Nephron progenitor cell (in vitro differentiated cells): ENCODE data around the gene NCF2.
A peak's percentile ranks its signal among the peaks of the same experiment; 100 is the strongest.

Experiments
- DNase-seq: peaks from one replicate; pipeline ENCODE4 v3.0.0; 2021
- H3K27ac Mint-ChIP-seq: 2 replicates; pipeline ENCODE4 v1.8.0; 2021; ENCODE audit warnings: mild to moderate bottlenecking, moderate library complexity, mixed read lengths
- H3K27me3 Mint-ChIP-seq: 2 replicates; pipeline ENCODE4 v1.8.0; 2021; ENCODE audit warnings: mild to moderate bottlenecking, low read depth, mixed read lengths; ENCODE audit not compliant: poor library complexity
- H3K36me3 Mint-ChIP-seq: 2 replicates; pipeline ENCODE4 v1.8.0; 2021; ENCODE audit warnings: low read depth, mixed read lengths
- H3K4me1 Mint-ChIP-seq: 2 replicates; pipeline ENCODE4 v1.8.0; 2021; ENCODE audit warnings: mixed read lengths
- H3K4me3 Mint-ChIP-seq: 2 replicates; pipeline ENCODE4 v1.8.0; 2021; ENCODE audit warnings: mild to moderate bottlenecking, moderate library complexity, mixed read lengths
- H3K9me3 Mint-ChIP-seq: 2 replicates; pipeline ENCODE4 v1.8.0; 2021; ENCODE audit warnings: mild to moderate bottlenecking, moderate library complexity, mixed read lengths
- TF ChIP-seq, protein P1 (sequence below): fragments of 200-600 bp; sonication (generic); IDR thresholded peaks from 2 replicates; pipeline ENCODE4 v1.5.0; 2021; ENCODE audit warnings: antibody characterized with exemption

The NCF2 gene

DNA sequence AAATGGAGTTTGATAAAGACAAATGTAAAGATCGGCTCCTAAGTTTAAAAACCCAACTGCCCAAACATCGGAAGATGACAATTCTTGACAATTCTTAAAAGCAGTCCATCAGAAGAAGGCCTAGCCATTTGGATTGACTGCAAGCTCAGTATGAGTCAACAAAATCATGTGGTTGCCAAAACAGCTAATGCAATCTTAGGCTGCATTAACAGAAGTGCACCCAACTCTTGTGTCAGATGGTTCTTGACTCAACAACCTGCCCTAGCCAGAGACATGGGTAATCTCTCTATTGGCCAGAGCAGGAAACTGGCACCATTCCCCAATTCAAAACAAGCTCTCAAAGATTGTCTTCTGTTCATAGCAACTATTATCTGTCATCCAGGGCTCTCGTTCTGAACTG is 9.9 kb upstream of the NCF2 start:
- no peaks in the 10 kb centered on the region for H3K36me3 Mint-ChIP-seq
- no peak overlapping the region for H3K4me3 Mint-ChIP-seq
- no peaks in the 10 kb centered on the region for H3K9me3 Mint-ChIP-seq
- H3K27ac Mint-ChIP-seq: no peak overlapping the region
- TF ChIP-seq, protein P1, sequence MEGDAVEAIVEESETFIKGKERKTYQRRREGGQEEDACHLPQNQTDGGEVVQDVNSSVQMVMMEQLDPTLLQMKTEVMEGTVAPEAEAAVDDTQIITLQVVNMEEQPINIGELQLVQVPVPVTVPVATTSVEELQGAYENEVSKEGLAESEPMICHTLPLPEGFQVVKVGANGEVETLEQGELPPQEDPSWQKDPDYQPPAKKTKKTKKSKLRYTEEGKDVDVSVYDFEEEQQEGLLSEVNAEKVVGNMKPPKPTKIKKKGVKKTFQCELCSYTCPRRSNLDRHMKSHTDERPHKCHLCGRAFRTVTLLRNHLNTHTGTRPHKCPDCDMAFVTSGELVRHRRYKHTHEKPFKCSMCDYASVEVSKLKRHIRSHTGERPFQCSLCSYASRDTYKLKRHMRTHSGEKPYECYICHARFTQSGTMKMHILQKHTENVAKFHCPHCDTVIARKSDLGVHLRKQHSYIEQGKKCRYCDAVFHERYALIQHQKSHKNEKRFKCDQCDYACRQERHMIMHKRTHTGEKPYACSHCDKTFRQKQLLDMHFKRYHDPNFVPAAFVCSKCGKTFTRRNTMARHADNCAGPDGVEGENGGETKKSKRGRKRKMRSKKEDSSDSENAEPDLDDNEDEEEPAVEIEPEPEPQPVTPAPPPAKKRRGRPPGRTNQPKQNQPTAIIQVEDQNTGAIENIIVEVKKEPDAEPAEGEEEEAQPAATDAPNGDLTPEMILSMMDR: no peak
- peaks cover 18% of the 10 kb centered on the region for H3K4me1 Mint-ChIP-seq
- peaks cover 4% of the 10 kb centered on the region for H3K27me3 Mint-ChIP-seq
- DNase-seq: no peak

- Mint-ChIP-seq H3K4me3 (no peak overlapping the region), H3K27me3 (no peaks in the 10 kb centered on the region), H3K36me3 (no peaks in the 10 kb centered on the region), H3K27ac (peak overlapping the region; percentile 6), H3K4me1 (peaks cover 14% of the 10 kb centered on the region), H3K9me3 (no peaks in the 10 kb centered on the region)
- DNase-seq: no peak
- TF ChIP-seq, protein P1: no peak
These were observed 8.1 kb upstream of the NCF2 start for GRCh38 chr1:183598386-183598785.

DNA sequence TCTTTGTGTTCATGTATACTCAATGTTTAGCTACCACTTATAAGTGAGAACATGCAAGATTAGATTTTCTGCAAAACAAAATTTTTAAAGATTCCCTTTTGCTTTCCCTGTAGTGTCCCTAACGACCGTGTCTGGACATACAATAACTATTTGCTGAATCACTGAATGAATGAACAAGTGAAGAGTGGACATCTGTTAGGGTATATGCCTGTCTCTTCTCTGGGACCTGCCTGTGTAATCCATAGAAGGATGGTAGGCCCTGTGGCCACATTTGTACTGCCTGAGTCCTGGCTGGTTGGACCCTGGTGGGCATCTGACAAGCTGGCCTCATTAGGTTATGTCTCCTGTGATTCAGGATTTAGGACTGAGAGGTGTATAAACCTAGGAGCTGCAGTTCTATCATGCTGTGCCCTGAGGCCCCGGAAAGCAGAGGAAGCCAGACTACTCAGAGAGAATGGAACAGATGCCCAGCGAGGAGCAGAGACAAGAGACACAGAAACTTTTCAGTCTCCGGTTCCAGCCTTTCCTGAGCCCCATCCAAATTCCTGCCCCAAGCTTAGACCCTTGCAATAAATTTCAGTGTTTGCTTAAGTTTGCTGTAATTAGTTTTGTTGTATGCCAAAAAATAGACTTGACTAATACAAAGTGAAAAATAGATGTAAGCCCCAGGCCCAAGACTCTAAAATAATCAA is 7.5 kb upstream of the NCF2 start:
- H3K36me3 Mint-ChIP-seq: no peaks in the 10 kb centered on the region
- no peak overlapping the region for H3K4me3 Mint-ChIP-seq
- TF ChIP-seq, protein P1: no peak
- no peaks in the 10 kb centered on the region for H3K9me3 Mint-ChIP-seq
- peak overlapping the region; percentile 6 for H3K27ac Mint-ChIP-seq
- peaks cover 19% of the 10 kb centered on the region for H3K4me1 Mint-ChIP-seq
- DNase-seq: no peak
- H3K27me3 Mint-ChIP-seq: no peaks in the 10 kb centered on the region

GRCh38 chr1:183596500-183596899 is 6.2 kb upstream of the NCF2 start:
- no peak for DNase-seq
- Mint-ChIP-seq H3K9me3 (no peaks in the 10 kb centered on the region), H3K27ac (no peak overlapping the region), H3K27me3 (no peaks in the 10 kb centered on the region), H3K4me1 (peaks cover 31% of the 10 kb centered on the region), H3K36me3 (no peaks in the 10 kb centered on the region), H3K4me3 (no peak overlapping the region)
- TF ChIP-seq, protein P1: no peak

DNA sequence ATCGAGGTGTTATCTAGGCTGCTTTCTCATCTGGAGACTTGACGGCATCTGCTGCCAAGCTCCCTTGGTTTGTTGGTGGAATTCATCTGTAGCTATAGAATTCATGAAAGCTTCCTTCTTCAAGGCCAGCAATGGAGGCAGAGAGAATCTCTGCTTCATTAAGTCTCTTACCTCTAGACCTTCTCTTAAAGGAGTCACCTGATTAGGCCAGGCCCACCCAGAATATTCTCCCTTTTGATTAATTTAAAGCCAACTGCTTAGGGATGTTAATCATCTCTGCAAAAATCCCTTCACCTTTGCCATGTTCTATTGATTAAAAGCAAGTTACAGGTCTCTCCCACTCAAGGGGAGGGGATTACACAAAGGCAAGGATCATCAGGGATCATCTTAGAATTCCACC is 5.3 kb upstream of the NCF2 start:
- Mint-ChIP-seq H3K36me3 (no peaks in the 10 kb centered on the region), H3K27ac (no peak overlapping the region), H3K9me3 (no peaks in the 10 kb centered on the region), H3K4me3 (no peak overlapping the region), H3K4me1 (peaks cover 31% of the 10 kb centered on the region), H3K27me3 (no peaks in the 10 kb centered on the region)
- DNase-seq: no peak
- TF ChIP-seq, protein P1: no peak

- no peak for DNase-seq
- Mint-ChIP-seq H3K27me3 (no peaks in the 10 kb centered on the region), H3K4me1 (peaks cover 27% of the 10 kb centered on the region), H3K4me3 (no peak overlapping the region), H3K36me3 (no peaks in the 10 kb centered on the region), H3K9me3 (no peaks in the 10 kb centered on the region), H3K27ac (peak overlapping the region; percentile 86)
- TF ChIP-seq, protein P1: no peak
These were observed 3.1 kb upstream of the NCF2 start for GRCh38 chr1:183593356-183593755.
